Measurements from ENCODE around the gene ZNF664. TPM values are rescaled to one million over a fixed set of nuclear protein-coding genes. Genes with fewer than 3 reads are reported as not detected.

ZNF664 gene
- total RNA-seq, 1 donor from 2014 or later = 88.2 TPM

DNA sequence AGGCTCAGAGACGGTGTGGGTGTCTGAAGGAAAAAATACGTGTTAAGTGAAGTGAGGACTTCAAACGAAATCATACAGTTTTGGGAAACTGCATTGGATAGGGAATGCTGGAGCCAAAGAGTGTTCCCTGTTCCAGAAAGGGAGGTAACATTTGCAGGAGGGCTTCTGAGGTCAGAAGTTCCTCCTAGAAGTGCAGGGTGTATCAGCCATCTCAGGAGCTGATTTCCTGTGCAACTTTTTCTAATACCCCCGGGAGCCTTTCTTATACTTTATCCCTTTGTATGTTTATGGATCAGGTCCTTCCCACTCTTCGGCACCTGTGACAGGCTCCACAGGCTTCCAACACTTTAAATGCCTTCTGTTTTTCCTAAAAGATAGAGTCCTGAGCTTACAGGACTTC lies 24.9 kb downstream of the ZNF664 start:
- peaks cover 4% of the 10 kb centered on the region for H3K36me3 ChIP-seq (ENCODE audit: control insufficient read depth, insufficient read depth, low read length)
- TF ChIP-seq, protein P1, sequence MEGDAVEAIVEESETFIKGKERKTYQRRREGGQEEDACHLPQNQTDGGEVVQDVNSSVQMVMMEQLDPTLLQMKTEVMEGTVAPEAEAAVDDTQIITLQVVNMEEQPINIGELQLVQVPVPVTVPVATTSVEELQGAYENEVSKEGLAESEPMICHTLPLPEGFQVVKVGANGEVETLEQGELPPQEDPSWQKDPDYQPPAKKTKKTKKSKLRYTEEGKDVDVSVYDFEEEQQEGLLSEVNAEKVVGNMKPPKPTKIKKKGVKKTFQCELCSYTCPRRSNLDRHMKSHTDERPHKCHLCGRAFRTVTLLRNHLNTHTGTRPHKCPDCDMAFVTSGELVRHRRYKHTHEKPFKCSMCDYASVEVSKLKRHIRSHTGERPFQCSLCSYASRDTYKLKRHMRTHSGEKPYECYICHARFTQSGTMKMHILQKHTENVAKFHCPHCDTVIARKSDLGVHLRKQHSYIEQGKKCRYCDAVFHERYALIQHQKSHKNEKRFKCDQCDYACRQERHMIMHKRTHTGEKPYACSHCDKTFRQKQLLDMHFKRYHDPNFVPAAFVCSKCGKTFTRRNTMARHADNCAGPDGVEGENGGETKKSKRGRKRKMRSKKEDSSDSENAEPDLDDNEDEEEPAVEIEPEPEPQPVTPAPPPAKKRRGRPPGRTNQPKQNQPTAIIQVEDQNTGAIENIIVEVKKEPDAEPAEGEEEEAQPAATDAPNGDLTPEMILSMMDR (IDR thresholded peaks at IDR 0.05; ENCODE audit: insufficient read depth, low read length, severe bottlenecking) = no peak
- no peak for FAIRE-seq
- no peak overlapping the region for H3K4me3 ChIP-seq (ENCODE audit: low read depth, low read length)
- DNase-seq (ENCODE audit: low read depth) = no peak
- H3K27me3 ChIP-seq (ENCODE audit: control insufficient read depth, insufficient read depth, low read length) = no peaks in the 10 kb centered on the region

DNA sequence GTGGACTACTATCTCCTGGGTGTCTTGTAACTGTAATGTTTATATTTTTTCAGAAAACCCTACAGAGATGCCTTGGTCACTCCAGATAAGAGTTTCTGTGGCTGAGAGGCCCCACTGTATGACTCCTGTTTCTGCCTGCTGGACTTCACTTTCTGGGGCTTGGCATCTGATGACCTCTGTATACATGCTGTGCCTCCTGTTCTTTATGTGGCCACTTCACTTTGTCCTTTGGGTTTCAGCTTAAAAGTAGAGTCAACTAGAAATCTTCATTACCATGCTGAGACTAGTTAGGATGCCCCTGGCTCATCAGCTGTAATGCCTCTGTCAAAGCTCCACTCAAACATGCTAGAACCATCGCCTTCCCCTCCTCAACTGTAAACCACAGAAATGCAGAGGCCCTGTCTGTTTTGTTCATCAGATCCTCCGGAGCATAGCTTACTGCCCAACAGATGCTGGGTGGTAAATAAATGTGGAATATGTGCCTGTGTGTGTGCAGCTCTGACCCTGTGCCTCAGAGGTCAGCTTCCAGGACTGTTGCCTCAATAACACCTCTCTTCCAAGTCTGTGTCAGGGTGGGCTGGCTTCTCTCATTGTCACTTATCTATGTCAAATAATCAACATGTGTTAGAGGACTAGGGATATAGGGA lies 25.5 kb downstream of the ZNF664 start:
- TF ChIP-seq, protein P1 (IDR thresholded peaks at IDR 0.05; ENCODE audit: insufficient read depth, low read length, severe bottlenecking) = no peak
- Histone ChIP-seq H3K4me3 (ENCODE audit: low read depth, low read length) (no peak overlapping the region), H3K27me3 (ENCODE audit: control insufficient read depth, insufficient read depth, low read length) (no peaks in the 10 kb centered on the region), H3K36me3 (ENCODE audit: control insufficient read depth, insufficient read depth, low read length) (peaks cover 4% of the 10 kb centered on the region)
- FAIRE-seq = no peak
- DNase-seq (ENCODE audit: low read depth) = no peak

DNA sequence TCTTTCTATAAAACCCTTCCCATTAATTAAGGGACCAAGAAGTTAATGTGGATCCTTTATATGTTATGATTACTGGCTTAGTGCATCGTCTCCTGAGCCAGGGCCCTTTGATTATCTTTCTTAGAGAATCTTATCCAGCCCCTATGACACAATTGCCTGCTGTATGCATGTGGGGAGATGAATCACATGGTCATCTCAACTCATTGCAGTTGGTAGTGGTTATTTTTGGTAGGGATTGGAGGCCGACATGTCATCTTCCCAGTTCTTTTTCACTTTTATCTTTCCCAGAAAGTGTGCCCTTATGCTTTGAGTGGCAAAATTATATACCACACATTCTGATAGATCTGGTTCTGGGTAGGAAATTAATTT lies 26.0 kb downstream of the ZNF664 start:
- FAIRE-seq = no peak
- H3K36me3 ChIP-seq (ENCODE audit: control insufficient read depth, insufficient read depth, low read length) = peaks cover 4% of the 10 kb centered on the region
- TF ChIP-seq, protein P1 (IDR thresholded peaks at IDR 0.05; ENCODE audit: insufficient read depth, low read length, severe bottlenecking) = no peak

DNA sequence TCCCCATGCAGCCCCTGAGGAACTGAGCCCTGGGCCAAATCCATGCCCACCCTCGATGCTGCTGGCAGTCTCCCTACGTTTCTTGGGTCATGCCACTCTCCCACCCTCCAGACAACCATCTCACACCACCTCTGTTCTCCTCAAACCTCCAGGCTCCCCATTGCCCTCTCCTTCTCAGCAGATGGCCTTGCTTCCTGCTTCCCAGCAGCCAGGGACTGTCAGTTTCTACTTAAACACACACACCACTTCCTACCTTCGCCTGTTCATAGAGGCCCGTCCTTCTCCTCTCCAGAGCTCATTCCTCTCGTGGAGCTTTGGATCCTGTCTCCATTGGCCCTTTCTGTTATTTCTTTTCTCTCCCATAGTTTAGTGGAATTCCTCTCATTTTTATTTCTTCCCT lies 27.1 kb downstream of the ZNF664 start:
- no peaks in the 10 kb centered on the region for H3K27me3 ChIP-seq (ENCODE audit: control insufficient read depth, insufficient read depth, low read length)
- H3K36me3 ChIP-seq (ENCODE audit: control insufficient read depth, insufficient read depth, low read length) = peaks cover 6% of the 10 kb centered on the region
- TF ChIP-seq, protein P1 (IDR thresholded peaks at IDR 0.05; ENCODE audit: insufficient read depth, low read length, severe bottlenecking) = no peak
- DNase-seq (ENCODE audit: low read depth) (no peak), FAIRE-seq (no peak)
- H3K4me3 ChIP-seq (ENCODE audit: low read depth, low read length) = no peak overlapping the region

More for the DNA sequence above, 26.0 kb downstream of the ZNF664 start:
- Histone ChIP-seq H3K27me3 (ENCODE audit: control insufficient read depth, insufficient read depth, low read length) (no peaks in the 10 kb centered on the region), H3K4me3 (ENCODE audit: low read depth, low read length) (no peak overlapping the region)
- no peak for DNase-seq (ENCODE audit: low read depth)

DNA sequence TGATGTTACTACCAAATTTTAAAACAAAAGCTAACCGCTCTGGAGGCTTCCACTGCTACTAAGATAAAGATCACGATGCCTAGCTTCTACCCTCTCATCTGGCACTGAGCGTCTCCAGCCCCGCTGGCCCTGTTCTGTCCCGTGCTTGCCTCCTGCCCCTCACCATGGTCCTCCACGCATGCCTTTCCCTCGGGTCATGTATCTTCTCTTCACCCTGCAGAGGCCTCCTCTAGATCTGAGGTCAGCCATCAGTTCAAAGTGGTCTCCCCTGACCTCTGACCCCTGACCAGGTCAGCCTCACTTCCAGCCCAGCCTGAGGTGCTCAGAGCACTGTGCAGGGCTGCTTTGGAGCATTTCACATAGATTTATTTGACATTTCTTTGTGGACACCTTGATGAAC lies 28.3 kb downstream of the ZNF664 start:
- H3K4me3 ChIP-seq (ENCODE audit: low read depth, low read length) = no peak overlapping the region
- peaks cover 4% of the 10 kb centered on the region for H3K36me3 ChIP-seq (ENCODE audit: control insufficient read depth, insufficient read depth, low read length)
- no peak for DNase-seq (ENCODE audit: low read depth)
- no peaks in the 10 kb centered on the region for H3K27me3 ChIP-seq (ENCODE audit: control insufficient read depth, insufficient read depth, low read length)
- TF ChIP-seq, protein P1 (IDR thresholded peaks at IDR 0.05; ENCODE audit: insufficient read depth, low read length, severe bottlenecking) = no peak
- FAIRE-seq = no peak
